Panc1 (cell line): ENCODE data around the gene ADARB2. TPM values are rescaled to one million over a fixed set of nuclear protein-coding genes. Genes with fewer than 3 reads are reported as not detected.

Experiments used
- ATAC-seq: fragments of 200-7000 bp; cut with Tn5 transposase; 2 replicates; pipeline ENCODE4 v1.9.1; 2020; ENCODE audit warnings: mild to moderate bottlenecking, moderate library complexity
- BruUV-seq: library from RNA; stranded (reverse); fragments of 400-500 nt; replicated peaks from 2 replicates; lab custom pipeline; 2021; lab: Mats Ljungman, UMichigan
- CTCF ChIA-PET: fragments of 300-600 bp; sonication (Branson Sonifier 250); formaldehyde crosslinking; loops from one replicate; lab custom pipeline; 2022; ENCODE audit warnings: antibody characterized with exemption; lab: Charles Lee
- POLR2A ChIA-PET: fragments of 300-600 bp; sonication (Branson Sonifier 250); formaldehyde crosslinking; loops from one replicate; lab custom pipeline; 2022; ENCODE audit warnings: antibody characterized with exemption; lab: Charles Lee
- DNase-seq: peaks from one replicate; pipeline ENCODE4 v3.0.0-alpha.2; 2010; ENCODE audit warnings: low read depth, low spot score
- H3K27ac ChIP-seq: 2 replicates; pipeline ENCODE4 v1.5.1; 2011; ENCODE audit warnings: mild to moderate bottlenecking, low read length, inconsistent platforms
- H3K27me3 ChIP-seq: fragments of 200-500 bp; sonication (Bioruptor generic); 2 replicates; pipeline ENCODE4 v1.6.0; 2014; ENCODE audit warnings: low read length, inconsistent platforms; ENCODE audit not compliant: control insufficient read depth, insufficient read depth
- H3K36me3 ChIP-seq: fragments of 200-500 bp; sonication (Bioruptor generic); 2 replicates; pipeline ENCODE4 v1.5.1; 2014; ENCODE audit warnings: inconsistent platforms, mild to moderate bottlenecking, low read length, moderate library complexity; ENCODE audit not compliant: control insufficient read depth, insufficient read depth
- H3K4me1 ChIP-seq: 2 replicates; pipeline ENCODE4 v1.5.1; 2011; ENCODE audit warnings: inconsistent platforms, mild to moderate bottlenecking, low read length, moderate library complexity; ENCODE audit not compliant: control insufficient read depth, insufficient read depth
- H3K4me3 ChIP-seq, 2 experiments: 2 replicates each; pipeline ENCODE4 v1.5.1; 2011 to 2012; ENCODE audit warnings: low read depth in 2 of 2, low read length in 2 of 2, mild to moderate bottlenecking in 2 of 2, inconsistent platforms in 1 of 2, moderate library complexity in 1 of 2
- H3K9me3 ChIP-seq: fragments of 200-500 bp; sonication (Bioruptor generic); 2 replicates; pipeline ENCODE4 v1.5.1; 2014; ENCODE audit warnings: low read depth, mild to moderate bottlenecking, inconsistent platforms, low read length, moderate library complexity; ENCODE audit not compliant: control insufficient read depth, insufficient read depth
- CTCF ChIP-seq: fragments of 450-650 bp; IDR thresholded peaks from 2 replicates; pipeline ENCODE4 v1.5.1; 2017; ENCODE audit warnings: mild to moderate bottlenecking
- POLR2AphosphoS5 ChIP-seq: IDR thresholded peaks from 2 replicates; pipeline ENCODE4 v1.6.1; 2012; ENCODE audit warnings: mild to moderate bottlenecking, low read depth, low read length, moderate library complexity
- REST ChIP-seq, 2 experiments: IDR thresholded peaks; 2 replicates each; pipeline ENCODE4 v1.6.1; 2011 to 2012; ENCODE audit warnings: low read depth in 2 of 2, control low read depth in 1 of 2, low read length in 1 of 2, mild to moderate bottlenecking in 1 of 2, moderate library complexity in 1 of 2; ENCODE audit not compliant: insufficient read depth in 1 of 2
- SIN3A ChIP-seq: IDR thresholded peaks from 2 replicates; pipeline ENCODE4 v1.6.1; 2012; ENCODE audit warnings: low read depth, mild to moderate bottlenecking, low read length, moderate library complexity, borderline replicate concordance; ENCODE audit not compliant: insufficient read depth
- TCF7L2 ChIP-seq: IDR thresholded peaks from 2 replicates; pipeline ENCODE4 v1.6.1; 2011; ENCODE audit warnings: mild to moderate bottlenecking, low read depth, low read length, inconsistent platforms
- in situ Hi-C: cut with HindIII; loops from 2 replicates; pipeline ENCODE4 v1.10.0; 2016; ENCODE audit warnings: low sequenced_read_pairs, low pct_unique_long_range_greater_than_20kb
- intact Hi-C: fragments of 100-400 bp; cut with micrococcal nuclease; formaldehyde crosslinking; loops from one replicate; pipeline ENCODE4 v1.10.0; 2022; ENCODE audit not compliant: unreplicated experiment
- total RNA-seq: library from RNA; stranded (reverse); gene quantifications from one replicate; pipeline ENCODE4 v1.2.1, GENCODE V29; 2021; ENCODE audit not compliant: unreplicated experiment

The ADARB2 gene
- total RNA-seq, 1 experiment from 2014 or later: 0.31 TPM

DNA sequence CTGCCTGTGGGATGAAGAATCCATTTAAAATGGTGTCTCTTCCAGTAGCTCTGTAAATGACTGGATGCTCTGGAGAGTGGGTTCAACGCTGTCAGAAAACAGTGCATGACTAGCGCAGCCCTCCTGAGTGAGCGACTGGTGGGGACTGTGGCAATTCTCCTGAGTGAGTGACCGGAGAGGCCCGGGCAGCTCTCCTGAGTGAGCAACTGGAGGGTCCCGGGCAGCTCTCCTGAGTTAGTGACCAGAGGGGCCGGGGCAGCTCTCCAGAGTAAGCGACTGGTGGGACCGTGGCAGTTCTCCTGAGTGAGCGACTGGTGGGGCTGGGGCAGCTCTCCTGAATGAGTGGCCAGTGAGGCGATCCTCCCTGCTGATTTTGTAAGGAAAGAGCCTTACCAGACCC lies 595.6 kb downstream of the ADARB2 start:
- intact Hi-C loops: no loop called here
- H3K9me3 ChIP-seq: no peaks in the 10 kb centered on the region
- TF ChIP-seq REST (IDR thresholded peaks at IDR 0.05; ENCODE audit: insufficient read depth in 1 of 2, low read depth in 2 of 2, low read length in 1 of 2) (no peak), CTCF (no peak), SIN3A (no peak), TCF7L2 (no peak), POLR2AphosphoS5 (no peak)
- DNase-seq (no peak), ATAC-seq (no peak)
- POLR2A ChIA-PET: no interaction called here
- CTCF ChIA-PET: no interaction called here
- H3K36me3 ChIP-seq: no peaks in the 10 kb centered on the region
- in situ Hi-C loops: no loop called here
- no TSS peak for BruUV-seq
- H3K4me1 ChIP-seq: no peaks in the 10 kb centered on the region
- no peak overlapping the region for H3K4me3 ChIP-seq
- no peak overlapping the region for H3K27ac ChIP-seq
- H3K27me3 ChIP-seq: no peaks in the 10 kb centered on the region

DNA sequence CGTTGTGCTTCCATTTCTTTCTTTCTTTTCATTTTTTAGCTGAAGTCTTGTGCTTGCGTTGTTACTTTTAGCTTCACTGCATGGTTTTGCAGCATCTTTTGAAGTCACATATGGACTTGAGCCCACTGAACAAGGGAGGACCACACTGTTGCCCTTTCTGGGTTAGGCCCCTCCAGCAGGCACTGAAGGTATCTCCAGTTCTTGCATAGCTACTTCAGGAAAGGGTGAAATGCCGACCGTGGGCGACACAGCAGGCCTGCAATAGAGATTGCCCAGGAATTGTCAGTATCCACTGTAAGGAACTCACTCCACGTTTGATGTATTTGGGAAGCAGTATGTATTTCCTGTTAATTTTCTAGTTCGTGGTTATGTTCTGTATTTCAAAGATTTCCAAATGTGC lies 596.1 kb downstream of the ADARB2 start:
- H3K27me3 ChIP-seq: no peaks in the 10 kb centered on the region
- H3K4me1 ChIP-seq: no peaks in the 10 kb centered on the region
- BruUV-seq: no TSS peak
- DNase-seq (no peak), ATAC-seq (no peak)
- in situ Hi-C loops: no loop called here
- H3K36me3 ChIP-seq: no peaks in the 10 kb centered on the region
- intact Hi-C loops: no loop called here
- H3K27ac ChIP-seq: no peak overlapping the region
- ChIA-PET POLR2A (no interaction called here), CTCF (no interaction called here)
- H3K4me3 ChIP-seq: no peak overlapping the region
- no peak for TF ChIP-seq CTCF
- TF ChIP-seq TCF7L2: no peak
- no peak for TF ChIP-seq SIN3A
- TF ChIP-seq REST (IDR thresholded peaks at IDR 0.05; ENCODE audit: insufficient read depth in 1 of 2, low read depth in 2 of 2, low read length in 1 of 2): no peak
- TF ChIP-seq POLR2AphosphoS5: no peak
- no peaks in the 10 kb centered on the region for H3K9me3 ChIP-seq
